Omental fat pad (tissue), 4 donors: Measurements from ENCODE around the gene OR51D1. TPM values are rescaled to one million over a fixed set of nuclear protein-coding genes. Genes with fewer than 3 reads are reported as not detected.

Experiments
- ATAC-seq: fragments of 150-250 bp; one replicate; pipeline ENCODE4 v1.9.1; 2016; ENCODE audit warnings: mild to moderate bottlenecking, moderate library complexity; ENCODE audit not compliant: low FRiP score
- DNase-seq: peaks from one replicate; pipeline ENCODE4 v3.0.0-alpha.2; 2019; ENCODE audit warnings: low spot score
- total RNA-seq, 4 donors: library from RNA; depleted of rRNA; stranded (reverse); fragments of >200 nt; gene quantifications; one replicate each; pipeline ENCODE4 v1.1.0, GENCODE V29; 2016
- TF ChIP-seq, protein P1 (sequence below), 3 donors: fragments of 450-650 bp; IDR thresholded peaks; one replicate each; pipeline ENCODE4 v1.5.1; 2016 to 2017; ENCODE audit warnings: antibody characterized with exemption in 3 of 3, mild to moderate bottlenecking in 3 of 3, moderate library complexity in 2 of 3

OR51D1 gene, protein sequence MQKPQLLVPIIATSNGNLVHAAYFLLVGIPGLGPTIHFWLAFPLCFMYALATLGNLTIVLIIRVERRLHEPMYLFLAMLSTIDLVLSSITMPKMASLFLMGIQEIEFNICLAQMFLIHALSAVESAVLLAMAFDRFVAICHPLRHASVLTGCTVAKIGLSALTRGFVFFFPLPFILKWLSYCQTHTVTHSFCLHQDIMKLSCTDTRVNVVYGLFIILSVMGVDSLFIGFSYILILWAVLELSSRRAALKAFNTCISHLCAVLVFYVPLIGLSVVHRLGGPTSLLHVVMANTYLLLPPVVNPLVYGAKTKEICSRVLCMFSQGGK
- total RNA-seq: not detected

DNA sequence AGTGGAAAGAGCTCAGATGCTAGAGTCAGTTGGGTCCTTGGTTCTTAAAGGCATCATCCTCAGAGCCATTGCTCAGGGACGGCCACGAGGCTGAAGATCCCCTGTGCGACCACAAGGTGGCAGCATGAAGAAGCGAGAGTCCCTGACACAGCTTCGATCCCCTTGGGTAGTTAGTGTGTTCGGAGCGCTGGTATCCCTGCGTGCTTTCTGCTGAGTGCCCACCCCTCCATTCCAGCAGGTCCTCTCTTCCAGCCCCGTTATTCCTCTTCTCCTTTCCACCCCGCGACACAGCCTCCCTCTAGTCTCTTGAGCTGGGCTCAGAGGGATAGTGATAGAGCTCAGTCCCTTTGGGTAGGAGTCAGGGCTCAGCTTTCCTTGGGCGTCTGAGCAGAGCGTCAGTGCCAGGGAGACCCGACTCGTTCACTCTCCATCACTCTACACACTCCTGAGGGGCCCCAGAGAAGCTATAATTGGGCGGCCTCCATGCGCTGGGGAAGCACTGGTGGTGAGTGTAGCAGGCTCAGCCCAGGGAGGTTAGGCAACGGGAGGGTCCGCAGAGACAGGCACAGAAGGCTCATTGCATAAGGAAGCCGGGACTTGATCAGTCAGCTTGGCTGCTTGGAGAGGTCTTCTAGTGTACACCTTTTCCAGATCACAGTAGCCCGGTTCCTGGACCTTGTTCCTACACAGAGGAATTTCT, at the start of gene OR51D1:
Gene OR51D1, plus strand, starts transcription at position 516 of the 700 bp plus-strand sequence. CDS start 2,314 bp downstream, outside the sequence.
- TF ChIP-seq, protein P1, sequence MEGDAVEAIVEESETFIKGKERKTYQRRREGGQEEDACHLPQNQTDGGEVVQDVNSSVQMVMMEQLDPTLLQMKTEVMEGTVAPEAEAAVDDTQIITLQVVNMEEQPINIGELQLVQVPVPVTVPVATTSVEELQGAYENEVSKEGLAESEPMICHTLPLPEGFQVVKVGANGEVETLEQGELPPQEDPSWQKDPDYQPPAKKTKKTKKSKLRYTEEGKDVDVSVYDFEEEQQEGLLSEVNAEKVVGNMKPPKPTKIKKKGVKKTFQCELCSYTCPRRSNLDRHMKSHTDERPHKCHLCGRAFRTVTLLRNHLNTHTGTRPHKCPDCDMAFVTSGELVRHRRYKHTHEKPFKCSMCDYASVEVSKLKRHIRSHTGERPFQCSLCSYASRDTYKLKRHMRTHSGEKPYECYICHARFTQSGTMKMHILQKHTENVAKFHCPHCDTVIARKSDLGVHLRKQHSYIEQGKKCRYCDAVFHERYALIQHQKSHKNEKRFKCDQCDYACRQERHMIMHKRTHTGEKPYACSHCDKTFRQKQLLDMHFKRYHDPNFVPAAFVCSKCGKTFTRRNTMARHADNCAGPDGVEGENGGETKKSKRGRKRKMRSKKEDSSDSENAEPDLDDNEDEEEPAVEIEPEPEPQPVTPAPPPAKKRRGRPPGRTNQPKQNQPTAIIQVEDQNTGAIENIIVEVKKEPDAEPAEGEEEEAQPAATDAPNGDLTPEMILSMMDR (IDR thresholded peaks at IDR 0.05): peak in 1 of 3 donors; percentile 60
- peak; percentile 82 for ATAC-seq
- DNase-seq: peak; percentile 45

DNA sequence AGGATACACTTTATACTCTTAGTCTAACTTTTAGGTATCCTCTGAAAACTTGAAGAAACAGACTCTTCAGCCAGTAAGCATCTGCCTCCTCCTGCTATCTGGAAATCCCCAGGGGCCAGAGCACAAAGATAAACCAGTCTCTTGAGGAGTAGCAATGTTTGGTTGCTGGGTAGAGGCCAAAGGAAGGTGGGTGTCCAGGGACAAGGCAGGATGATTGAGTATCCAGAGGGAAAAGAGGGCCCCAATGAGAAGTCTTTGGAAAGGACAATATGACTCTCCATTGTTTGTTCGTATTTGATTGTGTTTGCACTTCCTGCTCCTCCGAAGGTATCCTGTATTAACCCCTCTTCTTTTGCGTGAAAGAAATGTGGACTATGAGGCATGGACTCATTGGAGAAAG, 48.3 kb upstream of the OR51D1 start:
- ATAC-seq (no peak), DNase-seq (no peak)
- TF ChIP-seq, protein P1 (IDR thresholded peaks at IDR 0.05): no peak

DNA sequence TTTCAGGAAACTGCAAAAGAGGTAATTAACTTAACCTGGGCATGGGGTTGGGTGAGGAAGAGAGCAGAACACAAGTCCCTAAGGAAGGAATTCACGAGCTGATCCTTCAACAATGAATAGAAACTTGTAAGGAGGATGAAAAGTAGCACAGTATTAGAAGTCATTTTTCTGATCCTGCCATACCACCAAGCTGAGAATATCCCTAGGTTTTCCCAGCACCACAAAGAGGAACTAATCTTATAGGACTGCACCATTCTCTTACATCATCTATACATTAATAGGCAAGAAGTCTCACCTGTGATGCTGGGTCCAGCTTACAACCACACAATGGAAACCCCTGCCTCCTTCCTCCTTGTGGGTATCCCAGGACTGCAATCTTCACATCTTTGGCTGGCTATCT, 43.5 kb upstream of the OR51D1 start, which contains the start of gene OR52I1:
Gene OR52I1, plus strand, starts transcription at position 301 of the 400 bp plus-strand sequence. Its CDS starts 0 bp downstream, at position 301.
- ATAC-seq: no peak
- DNase-seq: no peak
- TF ChIP-seq, protein P1 (IDR thresholded peaks at IDR 0.05): no peak

DNA sequence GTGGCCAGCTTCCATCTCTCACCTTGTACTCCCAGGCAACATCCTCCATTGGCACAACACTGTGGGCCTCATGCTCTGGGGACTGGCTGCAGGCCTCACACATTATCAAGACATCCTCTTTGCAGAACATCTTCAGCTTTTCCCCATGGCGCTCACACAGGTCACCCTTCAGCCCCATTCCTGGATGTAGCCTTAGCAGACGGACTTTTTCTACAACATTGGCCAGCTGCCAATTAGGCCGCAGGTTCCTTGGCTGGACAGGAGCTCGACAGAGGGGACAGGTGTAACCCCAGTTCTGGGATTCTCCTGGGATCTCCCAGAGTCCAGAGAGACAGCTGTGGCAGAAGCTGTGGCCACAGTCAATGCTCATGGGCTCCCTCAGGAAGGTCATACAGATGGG, 32.2 kb upstream of the OR51D1 start:
- TF ChIP-seq, protein P1 (IDR thresholded peaks at IDR 0.05): no peak
- ATAC-seq (no peak), DNase-seq (no peak)

DNA sequence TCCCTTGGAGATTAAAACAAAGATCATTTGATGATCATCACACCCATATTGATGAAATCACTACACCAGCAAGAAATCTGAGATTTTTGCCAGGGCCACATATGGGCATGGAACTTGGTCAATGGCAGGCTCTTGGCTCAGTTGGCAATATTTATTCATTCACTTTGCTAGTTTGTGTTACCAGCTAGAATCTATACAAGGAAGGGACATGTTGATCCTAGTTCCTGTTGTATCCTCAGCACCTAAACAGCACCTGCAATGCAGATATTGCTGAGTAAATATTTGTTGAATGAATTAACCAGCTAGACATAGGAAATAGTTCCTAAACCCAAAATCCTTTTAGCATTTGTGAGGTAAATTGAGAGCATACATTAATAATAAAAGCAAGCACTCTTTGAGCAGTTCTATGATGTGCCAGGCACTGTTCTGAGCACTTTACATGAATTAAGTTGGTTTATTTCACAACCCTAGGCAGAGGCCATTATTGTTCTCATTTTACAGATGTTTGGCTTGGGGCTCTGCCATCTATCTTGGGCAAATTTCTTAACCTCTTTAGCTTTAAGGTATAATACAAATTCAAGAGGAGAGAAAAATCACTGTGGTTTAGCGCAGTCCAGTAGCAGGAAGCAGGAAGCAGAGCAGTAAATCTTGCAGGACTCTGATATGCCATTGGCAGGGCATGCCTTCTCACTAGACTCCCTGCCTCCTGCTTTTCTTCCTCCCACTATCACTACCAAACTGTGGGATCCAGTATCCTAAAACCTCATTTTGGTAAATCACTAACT, 30.9 kb upstream of the OR51D1 start:
- DNase-seq: no peak
- no peak for ATAC-seq
- TF ChIP-seq, protein P1 (IDR thresholded peaks at IDR 0.05): no peak

DNA sequence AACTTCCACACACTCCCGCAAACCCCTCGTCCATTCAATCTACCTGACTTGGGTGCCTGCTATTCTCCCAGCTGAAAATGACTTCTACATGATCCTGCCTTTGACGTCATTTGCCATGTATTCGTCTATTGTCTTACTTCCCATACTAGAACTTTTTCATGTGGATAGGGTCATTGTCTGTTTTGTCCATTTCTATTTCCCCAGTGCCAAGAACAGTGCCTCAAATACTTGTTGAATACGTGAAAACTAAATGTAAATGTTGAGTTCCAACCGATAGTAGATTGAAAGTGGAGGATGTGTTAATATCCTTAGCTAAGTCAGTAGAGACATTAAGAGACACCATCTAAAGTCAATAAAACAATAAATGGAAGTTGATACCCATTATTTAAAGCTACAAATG, 30.2 kb upstream of the OR51D1 start:
- TF ChIP-seq, protein P1 (IDR thresholded peaks at IDR 0.05): no peak
- ATAC-seq: no peak

More for the DNA sequence above, 30.2 kb upstream of the OR51D1 start:
- no peak for DNase-seq
